Loucy (cell line): ENCODE data around the gene STOM.

Experiments used
- EZH2phosphoT487 ChIP-seq: fragments of 200-600 bp; IDR thresholded peaks from 2 replicates; pipeline ENCODE4 v1.6.1; 2018; ENCODE audit warnings: antibody characterized with exemption, mild to moderate bottlenecking, moderate library complexity, borderline replicate concordance
- TF ChIP-seq, protein P1 (sequence below): fragments of 200-600 bp; sonication (generic); conservative IDR thresholded peaks from 2 replicates; pipeline ENCODE4 v1.5.1; 2014; ENCODE audit warnings: mild to moderate bottlenecking, antibody characterized with exemption, low read length

DNA sequence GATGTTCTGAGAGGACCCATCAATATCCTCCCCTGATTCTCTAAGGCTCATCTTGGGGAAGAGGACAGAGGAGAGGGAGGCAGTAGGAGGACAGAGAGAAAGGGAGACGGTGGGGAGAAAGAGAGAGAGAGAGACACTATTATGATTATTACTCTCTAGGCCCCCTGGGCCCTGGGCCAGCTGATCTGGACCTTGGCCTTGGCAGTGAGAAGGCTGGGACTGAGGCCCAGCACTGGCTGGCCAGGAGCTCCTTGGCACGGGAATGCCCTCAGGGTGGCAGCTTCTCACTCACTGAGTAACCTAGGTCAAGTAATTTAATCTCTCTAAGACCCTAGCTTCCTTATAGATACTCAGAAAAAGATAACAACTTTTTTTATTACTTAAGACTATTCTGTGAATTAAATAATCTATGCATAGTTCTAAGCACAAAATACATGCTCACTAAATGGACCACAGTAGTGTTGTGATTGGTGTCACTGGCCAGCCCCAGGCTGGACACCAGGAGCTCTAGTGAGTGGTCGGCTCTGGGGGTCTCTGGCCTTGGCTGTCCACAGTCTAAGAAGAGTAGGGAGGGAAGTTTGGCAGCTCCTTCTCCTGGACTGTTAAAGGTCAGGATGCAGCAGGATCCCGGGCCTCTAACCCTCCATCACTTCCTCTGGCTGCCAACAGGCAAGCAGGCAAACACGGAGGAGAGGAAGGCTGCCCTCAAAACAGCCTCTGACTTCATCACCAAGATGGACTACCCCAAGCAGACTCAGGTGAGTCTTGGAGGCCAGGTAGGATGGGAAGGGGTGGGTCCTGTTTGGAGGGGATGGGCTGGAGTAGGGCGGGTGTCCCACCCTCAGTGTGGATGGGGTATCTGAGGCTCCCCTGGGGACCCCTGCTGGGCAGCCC lies 52.1 kb downstream of the STOM start:
- TF ChIP-seq, protein P1, sequence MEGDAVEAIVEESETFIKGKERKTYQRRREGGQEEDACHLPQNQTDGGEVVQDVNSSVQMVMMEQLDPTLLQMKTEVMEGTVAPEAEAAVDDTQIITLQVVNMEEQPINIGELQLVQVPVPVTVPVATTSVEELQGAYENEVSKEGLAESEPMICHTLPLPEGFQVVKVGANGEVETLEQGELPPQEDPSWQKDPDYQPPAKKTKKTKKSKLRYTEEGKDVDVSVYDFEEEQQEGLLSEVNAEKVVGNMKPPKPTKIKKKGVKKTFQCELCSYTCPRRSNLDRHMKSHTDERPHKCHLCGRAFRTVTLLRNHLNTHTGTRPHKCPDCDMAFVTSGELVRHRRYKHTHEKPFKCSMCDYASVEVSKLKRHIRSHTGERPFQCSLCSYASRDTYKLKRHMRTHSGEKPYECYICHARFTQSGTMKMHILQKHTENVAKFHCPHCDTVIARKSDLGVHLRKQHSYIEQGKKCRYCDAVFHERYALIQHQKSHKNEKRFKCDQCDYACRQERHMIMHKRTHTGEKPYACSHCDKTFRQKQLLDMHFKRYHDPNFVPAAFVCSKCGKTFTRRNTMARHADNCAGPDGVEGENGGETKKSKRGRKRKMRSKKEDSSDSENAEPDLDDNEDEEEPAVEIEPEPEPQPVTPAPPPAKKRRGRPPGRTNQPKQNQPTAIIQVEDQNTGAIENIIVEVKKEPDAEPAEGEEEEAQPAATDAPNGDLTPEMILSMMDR = no peak
- no peak for TF ChIP-seq EZH2phosphoT487
